SK-N-SH (cell line): Measurements from ENCODE around the gene C3orf20. TPM values are rescaled to one million over a fixed set of nuclear protein-coding genes. Genes with fewer than 3 reads are reported as not detected.

Source experiments
- CTCF ChIA-PET: fragments of 300-600, 350-600 bp; formaldehyde crosslinking; extraction: SDS; loops from one replicate; lab custom pipeline; 2021; lab: Yijun Ruan, JAX
- POLR2A ChIA-PET: fragments of 350-600 bp; sonication (Branson Sonifier 250); formaldehyde crosslinking; extraction: SDS; loops from one replicate; lab custom pipeline; 2020; ENCODE audit warnings: antibody characterized with exemption, inconsistent platforms; lab: Yijun Ruan, JAX
- DNase-seq: peaks from one replicate; pipeline ENCODE4 v3.0.0; 2012
- H2AFZ ChIP-seq: fragments of 200-600 bp; sonication (generic); 2 replicates; pipeline ENCODE4 v1.8.1; 2016; ENCODE audit warnings: antibody characterized with exemption, mild to moderate bottlenecking, low read depth
- H3F3A ChIP-seq: fragments of 200-600 bp; sonication (generic); replicated peaks from 2 replicates; pipeline ENCODE3; 2016; ENCODE audit warnings: antibody characterized with exemption, mild to moderate bottlenecking; ENCODE audit not compliant: insufficient read depth
- H3K27ac ChIP-seq, 2 experiments: fragments of 200-500 bp in 1 of 2; fragments of 200-600 bp in 1 of 2; sonication (Bioruptor generic) in 1 of 2; sonication (generic), shearing (Covaris generic) in 1 of 2; 2 replicates each; pipeline versions ENCODE4 v1.5.1 to v1.6.1; 2014 to 2016; ENCODE audit warnings: low read depth in 2 of 2, inconsistent platforms in 1 of 2, low read length in 1 of 2, mild to moderate bottlenecking in 1 of 2, mixed read lengths in 1 of 2
- H3K27me3 ChIP-seq: fragments of 200-600 bp; sonication (generic), shearing (Covaris generic); 2 replicates; pipeline ENCODE4 v1.6.1; 2016; ENCODE audit warnings: mixed run types; ENCODE audit not compliant: insufficient read depth
- H3K36me3 ChIP-seq, 2 experiments: fragments of 200-500 bp in 1 of 2; fragments of 200-600 bp in 1 of 2; sonication (Bioruptor generic) in 1 of 2; sonication (generic) in 1 of 2; replicated peaks in 1 of 2; 2 replicates each; pipeline versions ENCODE3 to v1.5.1; 2014 to 2016; ENCODE audit warnings: low read length in 1 of 2, mild to moderate bottlenecking in 1 of 2; ENCODE audit not compliant: insufficient read depth in 2 of 2, control insufficient read depth in 1 of 2
- H3K4me1 ChIP-seq, 2 experiments: fragments of 200-500 bp in 1 of 2; fragments of 200-600 bp in 1 of 2; sonication (Bioruptor generic) in 1 of 2; sonication (generic), shearing (Covaris generic) in 1 of 2; 2 replicates each; pipeline versions ENCODE4 v1.5.1 to v1.6.1; 2014 to 2016; ENCODE audit warnings: low read depth in 1 of 2, low read length in 1 of 2, mixed run types in 1 of 2; ENCODE audit not compliant: insufficient read depth in 2 of 2, control insufficient read depth in 1 of 2
- H3K4me2 ChIP-seq: fragments of 200-600 bp; sonication (generic), shearing (Covaris generic); 2 replicates; pipeline ENCODE4 v1.6.1; 2017; ENCODE audit warnings: mixed run types
- H3K4me3 ChIP-seq, 2 experiments: fragments of 200-500 bp in 1 of 2; fragments of 200-600 bp in 1 of 2; sonication (Bioruptor generic) in 1 of 2; sonication (generic), shearing (Covaris generic) in 1 of 2; 2 replicates each; pipeline versions ENCODE4 v1.5.1 to v1.8.1; 2014 to 2016; ENCODE audit warnings: low read depth in 2 of 2, inconsistent platforms in 1 of 2, low read length in 1 of 2, mild to moderate bottlenecking in 1 of 2, mixed read lengths in 1 of 2, moderate library complexity in 1 of 2
- H3K79me2 ChIP-seq: fragments of 200-600 bp; sonication (generic); 2 replicates; pipeline ENCODE4 v1.8.1; 2017; ENCODE audit warnings: mild to moderate bottlenecking; ENCODE audit not compliant: insufficient read depth
- H3K9ac ChIP-seq: fragments of 200-600 bp; sonication (generic); 2 replicates; pipeline ENCODE4 v1.6.1; 2017; ENCODE audit warnings: mixed run types
- H3K9me2 ChIP-seq: fragments of 200-600 bp; sonication (generic); 2 replicates; pipeline ENCODE4 v1.6.1; 2017; ENCODE audit warnings: mixed run types
- H3K9me3 ChIP-seq: fragments of 200-600 bp; sonication (generic); 2 replicates; pipeline ENCODE4 v1.6.1; 2017; ENCODE audit warnings: mixed run types, mild to moderate bottlenecking, moderate library complexity
- H4K20me1 ChIP-seq: fragments of 200-600 bp; sonication (generic); 2 replicates; pipeline ENCODE4 v1.6.1; 2017; ENCODE audit warnings: mild to moderate bottlenecking, mixed run types; ENCODE audit not compliant: insufficient read depth
- FOXJ3 ChIP-seq: sonication (generic); formaldehyde crosslinking; IDR thresholded peaks from 2 replicates; pipeline ENCODE4 v1.5.1; 2020; ENCODE audit warnings: mild to moderate bottlenecking, missing genetic modification reagents
- GABPA ChIP-seq: IDR thresholded peaks from 2 replicates; pipeline ENCODE4 v1.4.0; 2012; ENCODE audit warnings: low read depth, mild to moderate bottlenecking
- MEF2A ChIP-seq: IDR thresholded peaks from 2 replicates; pipeline ENCODE4 v1.4.0; 2012; ENCODE audit warnings: low read depth, borderline replicate concordance
- NRF1 ChIP-seq: IDR thresholded peaks from 2 replicates; pipeline ENCODE4 v1.6.1; 2012; ENCODE audit warnings: low read depth, mild to moderate bottlenecking, low read length
- RCOR1 ChIP-seq: fragments of 150-350 bp; IDR thresholded peaks from 2 replicates; pipeline ENCODE4 v1.6.1; 2017; ENCODE audit warnings: antibody characterized with exemption, low read length
- RFX5 ChIP-seq: IDR thresholded peaks from 2 replicates; pipeline ENCODE4 v1.6.1; 2012; ENCODE audit warnings: mild to moderate bottlenecking, improper control_type of control experiment, low read length
- SIN3A ChIP-seq: IDR thresholded peaks from 2 replicates; pipeline ENCODE4 v1.6.1; 2012; ENCODE audit warnings: low read depth, mild to moderate bottlenecking, low read length, moderate library complexity, borderline replicate concordance
- TAF1 ChIP-seq: IDR thresholded peaks from 2 replicates; pipeline ENCODE4 v1.6.1; 2012; ENCODE audit warnings: low read depth, mild to moderate bottlenecking, low read length, moderate library complexity, borderline replicate concordance
- TCF12 ChIP-seq: IDR thresholded peaks from 2 replicates; pipeline ENCODE4 v1.4.0; 2012
- WGBS: methylation state at CpG from one replicate; pipeline ENCODE4 v1.1.6; 2017; ENCODE audit warnings: low lambda C conversion rate; 5-methylcytosine and 5-hydroxymethylcytosine counted together
- polyA plus RNA-seq, 3 experiments: library from polyadenylated mRNA; depleted of rRNA; stranded (reverse); fragments of >200 nt; gene quantifications; 2 replicates each; pipeline ENCODE4 v1.2.3, GENCODE V29; 2012
- TF ChIP-seq, protein P1 (sequence below): fragments of 150-350 bp; IDR thresholded peaks from 2 replicates; pipeline ENCODE4 v1.6.1; 2016; ENCODE audit warnings: mild to moderate bottlenecking, low read depth, low read length
- TF ChIP-seq, protein P2 (sequence below): IDR thresholded peaks from 2 replicates; pipeline ENCODE4 v1.4.0; 2012; ENCODE audit warnings: low read depth, borderline replicate concordance

C3orf20 gene
- polyA plus RNA-seq, 1 of the 3 experiments (the other 2 are of a cell fraction) = not detected

DNA sequence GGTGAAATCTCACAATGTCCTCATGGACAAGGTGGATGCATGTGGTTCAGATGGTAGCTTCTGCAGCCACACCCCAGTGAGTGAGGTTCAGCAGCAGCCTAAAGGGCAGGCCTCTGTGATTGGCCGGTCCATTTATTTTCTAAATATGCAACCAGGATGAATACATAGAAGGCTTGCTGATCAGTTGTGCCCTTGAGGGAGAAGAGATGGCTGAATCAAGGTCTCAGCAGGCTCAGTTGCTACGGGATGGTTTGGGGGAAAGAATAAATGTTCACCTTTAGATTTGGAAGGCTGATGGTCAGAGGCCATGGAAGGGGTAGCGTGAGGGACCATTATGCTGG, 90.1 kb downstream of the C3orf20 start:
- Histone ChIP-seq H3K9ac (no peak overlapping the region), H3K4me2 (no peak overlapping the region), H4K20me1 (no peaks in the 10 kb centered on the region), H3K27me3 (no peaks in the 10 kb centered on the region), H3K9me3 (no peaks in the 10 kb centered on the region), H2AFZ (no peak overlapping the region), H3K27ac (no peak overlapping the region), H3K9me2 (no peaks in the 10 kb centered on the region), H3K36me3 (no peaks in the 10 kb centered on the region), H3F3A (no peaks in the 10 kb centered on the region), H3K4me1 (peaks cover 0 to 6% of the 10 kb centered on the region in 2 experiments; a peak in 1 of 4 replicates), H3K4me3 (no peak overlapping the region), H3K79me2 (no peaks in the 10 kb centered on the region)
- ChIA-PET CTCF (interaction anchor here (1.1 to 2.6 kb wide), 2 partner anchors 26 to 156 kb away, joined by 3 to 10 read pairs; no protein-coding TSS in a partner anchor), POLR2A (no interaction called here)
- TF ChIP-seq, protein P1, sequence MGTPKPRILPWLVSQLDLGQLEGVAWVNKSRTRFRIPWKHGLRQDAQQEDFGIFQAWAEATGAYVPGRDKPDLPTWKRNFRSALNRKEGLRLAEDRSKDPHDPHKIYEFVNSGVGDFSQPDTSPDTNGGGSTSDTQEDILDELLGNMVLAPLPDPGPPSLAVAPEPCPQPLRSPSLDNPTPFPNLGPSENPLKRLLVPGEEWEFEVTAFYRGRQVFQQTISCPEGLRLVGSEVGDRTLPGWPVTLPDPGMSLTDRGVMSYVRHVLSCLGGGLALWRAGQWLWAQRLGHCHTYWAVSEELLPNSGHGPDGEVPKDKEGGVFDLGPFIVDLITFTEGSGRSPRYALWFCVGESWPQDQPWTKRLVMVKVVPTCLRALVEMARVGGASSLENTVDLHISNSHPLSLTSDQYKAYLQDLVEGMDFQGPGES = no peak
- TF ChIP-seq NRF1 (no peak), TAF1 (no peak), FOXJ3 (CRISPR knock-in tag) (no peak), RCOR1 (no peak), SIN3A (no peak), RFX5 (no peak)
- DNase-seq = no peak
- 29% methylated on average over 3 of the region's 3 CpGs for WGBS

DNA sequence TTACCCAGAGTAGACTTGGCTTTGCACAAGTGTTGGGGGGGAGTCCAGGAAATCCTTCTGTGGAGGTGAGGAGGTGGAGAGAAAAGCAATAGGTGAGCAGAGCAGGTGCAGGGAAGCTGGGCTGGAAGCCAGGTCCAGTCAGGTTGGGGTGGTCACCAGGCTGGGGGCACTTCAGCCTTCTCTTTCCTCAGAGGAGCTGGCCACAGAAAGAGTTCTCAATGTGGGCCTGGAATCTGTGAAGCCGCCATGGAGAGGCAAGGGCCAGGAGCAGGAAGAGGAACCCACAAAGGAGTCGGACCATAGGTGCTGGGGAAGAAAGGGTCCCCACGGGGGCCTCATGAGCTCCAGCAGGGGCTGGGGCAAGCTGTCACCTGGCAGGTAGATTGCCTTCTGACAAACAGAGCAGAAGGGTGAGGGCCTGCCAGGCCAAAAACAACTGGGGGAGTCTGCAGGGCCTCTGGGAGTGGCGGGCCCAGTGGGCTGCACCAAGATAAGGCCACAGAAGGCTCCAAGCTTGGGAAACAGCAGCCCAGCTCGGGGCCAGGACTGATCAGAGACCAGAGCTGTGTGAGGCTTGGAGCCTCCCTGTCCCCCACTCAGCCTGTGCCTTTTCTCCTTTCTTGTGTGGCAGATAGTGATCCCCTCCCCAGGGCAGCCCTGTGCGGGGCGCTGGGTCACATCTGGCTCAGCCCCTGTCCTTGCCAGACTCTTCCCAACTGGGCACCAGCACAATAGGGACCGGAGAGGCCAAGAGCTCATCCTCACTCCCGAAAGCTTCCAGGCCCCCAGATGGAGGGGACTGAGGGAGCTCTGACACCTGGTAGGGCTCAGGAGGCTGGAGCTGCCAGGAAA, 90.9 kb downstream of the C3orf20 start:
- 42% methylated on average over 5 of the region's 9 CpGs for WGBS
- H3K9me3 ChIP-seq = no peaks in the 10 kb centered on the region
- no peak overlapping the region for H3K9ac ChIP-seq
- no peak overlapping the region for H3K4me2 ChIP-seq
- H4K20me1 ChIP-seq = no peaks in the 10 kb centered on the region
- TF ChIP-seq FOXJ3 (CRISPR knock-in tag) = no peak
- TF ChIP-seq, protein P1 = no peak
- TF ChIP-seq GABPA = no peak
- no peak for TF ChIP-seq RCOR1
- TF ChIP-seq MEF2A = no peak
- TF ChIP-seq NRF1 = no peak
- TF ChIP-seq TCF12 = no peak
- TF ChIP-seq, protein P2, sequence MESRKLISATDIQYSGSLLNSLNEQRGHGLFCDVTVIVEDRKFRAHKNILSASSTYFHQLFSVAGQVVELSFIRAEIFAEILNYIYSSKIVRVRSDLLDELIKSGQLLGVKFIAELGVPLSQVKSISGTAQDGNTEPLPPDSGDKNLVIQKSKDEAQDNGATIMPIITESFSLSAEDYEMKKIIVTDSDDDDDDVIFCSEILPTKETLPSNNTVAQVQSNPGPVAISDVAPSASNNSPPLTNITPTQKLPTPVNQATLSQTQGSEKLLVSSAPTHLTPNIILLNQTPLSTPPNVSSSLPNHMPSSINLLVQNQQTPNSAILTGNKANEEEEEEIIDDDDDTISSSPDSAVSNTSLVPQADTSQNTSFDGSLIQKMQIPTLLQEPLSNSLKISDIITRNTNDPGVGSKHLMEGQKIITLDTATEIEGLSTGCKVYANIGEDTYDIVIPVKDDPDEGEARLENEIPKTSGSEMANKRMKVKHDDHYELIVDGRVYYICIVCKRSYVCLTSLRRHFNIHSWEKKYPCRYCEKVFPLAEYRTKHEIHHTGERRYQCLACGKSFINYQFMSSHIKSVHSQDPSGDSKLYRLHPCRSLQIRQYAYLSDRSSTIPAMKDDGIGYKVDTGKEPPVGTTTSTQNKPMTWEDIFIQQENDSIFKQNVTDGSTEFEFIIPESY = no peak
- H3K27ac ChIP-seq = no peak overlapping the region
- peaks cover 0 to 6% of the 10 kb centered on the region in 2 experiments; a peak in 1 of 4 replicates for H3K4me1 ChIP-seq
- ChIA-PET CTCF (interaction anchor here (0.8 to 2.6 kb wide), 6 partner anchors 16 to 155 kb away, joined by 3 to 10 read pairs (median 4); no protein-coding TSS in a partner anchor), POLR2A (no interaction called here)
- no peaks in the 10 kb centered on the region for H3K36me3 ChIP-seq
- no peak overlapping the region for H3K4me3 ChIP-seq
- H3F3A ChIP-seq = no peaks in the 10 kb centered on the region
- no peaks in the 10 kb centered on the region for H3K9me2 ChIP-seq
- H3K79me2 ChIP-seq = no peaks in the 10 kb centered on the region
- H3K27me3 ChIP-seq = no peaks in the 10 kb centered on the region
- H2AFZ ChIP-seq = no peak overlapping the region
- DNase-seq = peak; percentile 63
